Upper lobe of left lung (tissue), 4 donors: ENCODE measurements around the gene CRISP1.

Experiments
- POLR2A ChIP-seq, 4 donors: fragments of 450-650 bp; IDR thresholded peaks; one replicate each; pipeline ENCODE4 v1.5.1; 2016 to 2017; ENCODE audit warnings: antibody characterized with exemption in 4 of 4, mild to moderate bottlenecking in 2 of 4
- POLR2AphosphoS5 ChIP-seq, 2 donors: sonication (generic); formaldehyde crosslinking; IDR thresholded peaks; one replicate each; pipeline ENCODE4 v1.5.1; 2017; ENCODE audit warnings: antibody characterized with exemption in 2 of 2
- TF ChIP-seq, protein P1 (sequence below), 6 experiments: fragments of 450-650 bp in 4 of 6; fragments of 200-600 bp in 2 of 6; sonication (generic) in 2 of 6; IDR thresholded peaks; one replicate each; pipeline ENCODE4 v1.5.1; 2016 to 2019; ENCODE audit warnings: antibody characterized with exemption in 6 of 6

DNA sequence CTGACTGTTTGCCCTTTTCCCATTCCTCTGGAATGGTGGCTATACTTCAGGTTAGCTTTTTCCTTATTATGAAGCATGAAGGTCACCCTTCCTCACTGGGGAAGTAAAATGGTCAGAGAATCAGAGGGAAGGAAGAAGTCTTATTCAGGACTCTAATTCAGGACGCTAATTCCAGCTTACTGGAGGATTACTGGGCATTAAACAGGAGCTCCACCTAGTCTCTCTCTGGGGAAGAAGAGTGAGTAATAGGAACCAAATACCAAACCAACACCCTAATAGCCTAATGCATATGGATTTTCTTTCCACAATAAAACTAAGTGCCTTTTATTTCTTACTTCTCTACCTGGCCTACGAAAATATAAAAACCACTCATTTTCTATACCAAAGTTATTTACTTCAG, 10.1 kb downstream of the CRISP1 start:
- TF ChIP-seq POLR2A (IDR thresholded peaks at IDR 0.05) (no peak), POLR2AphosphoS5 (IDR thresholded peaks at IDR 0.05) (no peak)
- TF ChIP-seq, protein P1, sequence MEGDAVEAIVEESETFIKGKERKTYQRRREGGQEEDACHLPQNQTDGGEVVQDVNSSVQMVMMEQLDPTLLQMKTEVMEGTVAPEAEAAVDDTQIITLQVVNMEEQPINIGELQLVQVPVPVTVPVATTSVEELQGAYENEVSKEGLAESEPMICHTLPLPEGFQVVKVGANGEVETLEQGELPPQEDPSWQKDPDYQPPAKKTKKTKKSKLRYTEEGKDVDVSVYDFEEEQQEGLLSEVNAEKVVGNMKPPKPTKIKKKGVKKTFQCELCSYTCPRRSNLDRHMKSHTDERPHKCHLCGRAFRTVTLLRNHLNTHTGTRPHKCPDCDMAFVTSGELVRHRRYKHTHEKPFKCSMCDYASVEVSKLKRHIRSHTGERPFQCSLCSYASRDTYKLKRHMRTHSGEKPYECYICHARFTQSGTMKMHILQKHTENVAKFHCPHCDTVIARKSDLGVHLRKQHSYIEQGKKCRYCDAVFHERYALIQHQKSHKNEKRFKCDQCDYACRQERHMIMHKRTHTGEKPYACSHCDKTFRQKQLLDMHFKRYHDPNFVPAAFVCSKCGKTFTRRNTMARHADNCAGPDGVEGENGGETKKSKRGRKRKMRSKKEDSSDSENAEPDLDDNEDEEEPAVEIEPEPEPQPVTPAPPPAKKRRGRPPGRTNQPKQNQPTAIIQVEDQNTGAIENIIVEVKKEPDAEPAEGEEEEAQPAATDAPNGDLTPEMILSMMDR (IDR thresholded peaks at IDR 0.05), result no peak
